WTC11 (cell line): Measurements from ENCODE around the gene KLC1. TPM values are rescaled to one million over a fixed set of nuclear protein-coding genes. Genes with fewer than 3 reads are reported as not detected.

Experiments
- ATAC-seq: fragments of 200-7000 bp; cut with Tn5 transposase; 2 replicates; pipeline ENCODE4 v1.10.0; 2021; ENCODE audit warnings: mild to moderate bottlenecking, moderate library complexity
- CTCF ChIA-PET: fragments of 300-600 bp; sonication (Branson Sonifier 250); formaldehyde crosslinking; loops from one replicate; lab custom pipeline; 2021; ENCODE audit warnings: antibody characterized with exemption; lab: Charles Lee
- POLR2A ChIA-PET: fragments of 350-600 bp; sonication (Branson Sonifier 250); formaldehyde crosslinking; loops from one replicate; lab custom pipeline; 2021; ENCODE audit warnings: antibody characterized with exemption; lab: Charles Lee
- DNase-seq: peaks from one replicate; pipeline ENCODE4 v3.0.0; 2021; ENCODE audit warnings: low spot score
- H3K27ac Mint-ChIP-seq: 2 replicates; pipeline ENCODE4 v1.8.0; 2021; ENCODE audit warnings: mixed read lengths
- H3K27me3 Mint-ChIP-seq: 2 replicates; pipeline ENCODE4 v1.8.0; 2021; ENCODE audit warnings: low read depth, mild to moderate bottlenecking, moderate library complexity, mixed read lengths
- H3K36me3 Mint-ChIP-seq: 2 replicates; pipeline ENCODE4 v1.8.0; 2021; ENCODE audit warnings: mixed read lengths
- H3K4me1 Mint-ChIP-seq: 2 replicates; pipeline ENCODE4 v1.8.0; 2022; ENCODE audit warnings: mixed read lengths
- H3K4me3 Mint-ChIP-seq: 2 replicates; pipeline ENCODE4 v1.8.0; 2021; ENCODE audit warnings: mild to moderate bottlenecking, moderate library complexity, mixed read lengths
- H3K9me3 Mint-ChIP-seq: 2 replicates; pipeline ENCODE4 v1.8.0; 2021; ENCODE audit warnings: mixed read lengths
- ATF3 ChIP-seq: sonication (generic); formaldehyde crosslinking; conservative IDR thresholded peaks from 2 replicates; pipeline ENCODE4 v1.8.1; 2022; ENCODE audit warnings: mild to moderate bottlenecking, missing genetic modification reagents
- ATF6 ChIP-seq: sonication (generic); formaldehyde crosslinking; IDR thresholded peaks from 2 replicates; pipeline ENCODE4 v1.8.1; 2023; ENCODE audit warnings: mild to moderate bottlenecking, missing genetic modification reagents
- CTCF ChIP-seq: fragments of 200-600 bp; IDR thresholded peaks from 2 replicates; pipeline ENCODE4 v1.8.0; 2022; ENCODE audit warnings: antibody characterized with exemption
- E2F4 ChIP-seq: sonication (generic); formaldehyde crosslinking; IDR thresholded peaks from 2 replicates; pipeline ENCODE4 v1.8.1; 2022; ENCODE audit warnings: low read depth, mild to moderate bottlenecking, moderate library complexity, missing genetic modification reagents, borderline replicate concordance
- FOXJ3 ChIP-seq: sonication (generic); formaldehyde crosslinking; IDR thresholded peaks from 2 replicates; pipeline ENCODE4 v1.9.0; 2021; ENCODE audit warnings: missing genetic modification reagents, mild to moderate bottlenecking, borderline replicate concordance
- HMGXB4 ChIP-seq: sonication (generic); formaldehyde crosslinking; IDR thresholded peaks from 2 replicates; pipeline ENCODE4 v1.8.1; 2023; ENCODE audit warnings: mild to moderate bottlenecking, moderate library complexity, missing genetic modification reagents
- MXD4 ChIP-seq: fragments of 250-450 bp; sonication (Bioruptor Pico); IDR thresholded peaks from 2 replicates; pipeline ENCODE4 v1.8.0; 2021; ENCODE audit warnings: mild to moderate bottlenecking, moderate library complexity, borderline replicate concordance
- NFATC4 ChIP-seq: fragments of 250-450 bp; sonication (Bioruptor Pico); IDR thresholded peaks from 2 replicates; pipeline ENCODE4 v1.9.0; 2021; ENCODE audit warnings: mild to moderate bottlenecking
- NR1H2 ChIP-seq: sonication (generic); formaldehyde crosslinking; IDR thresholded peaks from 2 replicates; pipeline ENCODE4 v1.9.0; 2021; ENCODE audit warnings: mild to moderate bottlenecking, moderate library complexity, missing genetic modification reagents
- PREB ChIP-seq: sonication (generic); formaldehyde crosslinking; IDR thresholded peaks from 2 replicates; pipeline ENCODE4 v1.8.1; 2022; ENCODE audit warnings: mild to moderate bottlenecking, missing genetic modification reagents, moderate library complexity, borderline replicate concordance
- PRRX2 ChIP-seq: fragments of 250-450 bp; sonication (Bioruptor Pico); IDR thresholded peaks from 2 replicates; pipeline ENCODE4 v1.8.0; 2021; ENCODE audit warnings: mild to moderate bottlenecking
- STAT6 ChIP-seq: sonication (generic); formaldehyde crosslinking; conservative IDR thresholded peaks from 2 replicates; pipeline ENCODE4 v1.8.1; 2023; ENCODE audit warnings: mild to moderate bottlenecking, low read depth, missing genetic modification reagents, moderate library complexity
- ZNF219 ChIP-seq: sonication (generic); formaldehyde crosslinking; IDR thresholded peaks from 2 replicates; pipeline ENCODE4 v1.8.0; 2023; ENCODE audit warnings: missing genetic modification reagents, mild to moderate bottlenecking, borderline replicate concordance
- ZNF281 ChIP-seq: sonication (generic); formaldehyde crosslinking; IDR thresholded peaks from 2 replicates; pipeline ENCODE4 v1.8.0; 2023; ENCODE audit warnings: mild to moderate bottlenecking, missing genetic modification reagents
- ZNF396 ChIP-seq: fragments of 250-450 bp; sonication (Bioruptor Pico); IDR thresholded peaks from 2 replicates; pipeline ENCODE4 v1.8.0; 2021; ENCODE audit warnings: mild to moderate bottlenecking, moderate library complexity, borderline replicate concordance
- total RNA-seq: library from RNA; stranded (reverse); gene quantifications from 3 replicates; pipeline ENCODE4 v1.2.3, GENCODE V29; 2021

KLC1 gene
- total RNA-seq, 1 experiment from 2014 or later = 171 TPM

- CTCF ChIA-PET = no interaction called here
- no peak overlapping the region; the same call in 1 of the 2 replicates for H3K27ac Mint-ChIP-seq
Observed at GRCh38 chr14:103654619-103655018, 25.6 kb downstream of the KLC1 start.

GRCh38 chr14:103656031-103656755, 27.2 kb downstream of the KLC1 start:
- TF ChIP-seq FOXJ3 (CRISPR knock-in tag) (no peak), NR1H2 (no peak), NFATC4 (CRISPR knock-in tag) (no peak), ZNF281 (CRISPR knock-in tag) (no peak), E2F4 (CRISPR knock-in tag) (no peak), PREB (CRISPR knock-in tag) (no peak), MXD4 (CRISPR knock-in tag) (no peak), ZNF396 (CRISPR knock-in tag) (no peak), ZNF219 (CRISPR knock-in tag) (no peak), ATF3 (CRISPR knock-in tag) (no peak), STAT6 (CRISPR knock-in tag) (no peak), HMGXB4 (no peak), ATF6 (CRISPR knock-in tag) (no peak), CTCF (no peak), PRRX2 (CRISPR knock-in tag) (no peak)
- no peaks in the 10 kb centered on the region for H3K9me3 Mint-ChIP-seq
- ChIA-PET CTCF (interaction anchor here (0.9 kb wide), 1 partner anchor 421 kb away, joined by 4 read pairs; no protein-coding TSS in a partner anchor), POLR2A (no interaction called here)
- peaks cover 42% of the 10 kb centered on the region for H3K36me3 Mint-ChIP-seq
- DNase-seq (no peak), ATAC-seq (no peak)
- H3K27ac Mint-ChIP-seq = no peak overlapping the region
- no peaks in the 10 kb centered on the region for H3K4me1 Mint-ChIP-seq
- H3K27me3 Mint-ChIP-seq = no peaks in the 10 kb centered on the region
- no peak overlapping the region for H3K4me3 Mint-ChIP-seq

More at GRCh38 chr14:103654619-103655018, 25.6 kb downstream of the KLC1 start:
- H3K9me3 Mint-ChIP-seq = no peaks in the 10 kb centered on the region
- POLR2A ChIA-PET = no interaction called here
- no peak for DNase-seq
- H3K27me3 Mint-ChIP-seq = no peaks in the 10 kb centered on the region
- no peak for TF ChIP-seq PREB (CRISPR knock-in tag)
- H3K4me1 Mint-ChIP-seq = no peaks in the 10 kb centered on the region
- H3K4me3 Mint-ChIP-seq = no peak overlapping the region
- no peak for ATAC-seq
- H3K36me3 Mint-ChIP-seq = peaks cover 33% of the 10 kb centered on the region
